Left ventricle myocardium inferior (tissue), 1 donor: ENCODE measurements around the gene CCDC177. TPM values are rescaled to one million over a fixed set of nuclear protein-coding genes. Genes with fewer than 3 reads are reported as not detected.

ENCODE experiments used
- DNase-seq: peaks from one replicate; pipeline ENCODE4 v3.0.0-alpha.2; 2020
- H3K27ac ChIP-seq: fragments of 200-600 bp; replicated peaks from 2 replicates; pipeline ENCODE4 v1.8.0; 2021
- H3K27me3 ChIP-seq: fragments of 200-600 bp; 2 replicates; pipeline ENCODE4 v1.8.0; 2021; ENCODE audit warnings: low read depth
- H3K36me3 ChIP-seq: fragments of 200-600 bp; 2 replicates; pipeline ENCODE4 v1.8.0; 2021
- H3K4me1 ChIP-seq: fragments of 200-600 bp; 2 replicates; pipeline ENCODE4 v1.8.0; 2021
- H3K4me3 ChIP-seq: fragments of 200-600 bp; 2 replicates; pipeline ENCODE4 v1.8.0; 2021; ENCODE audit warnings: mild to moderate bottlenecking, moderate library complexity
- H3K9me3 ChIP-seq: fragments of 200-600 bp; replicated peaks from 2 replicates; pipeline ENCODE4 v1.8.0; 2021
- intact Hi-C: fragments of 100-400 bp; cut with micrococcal nuclease; formaldehyde crosslinking; loops from one replicate; pipeline ENCODE4 v1.11.0; 2022
- long read RNA-seq: library from polyadenylated mRNA; unstranded; transcript quantifications from one replicate; pipeline ENCODE4 v2.0.0, GENCODE V29; 2021
- total RNA-seq: library from RNA; stranded (reverse); fragmentation: NEBNext Ultra II Directional; extraction: Animal tissue kit (Norgen Biotek cat#: 25700); gene quantifications from one replicate; pipeline ENCODE4 v1.2.1, GENCODE V29; 2021
- TF ChIP-seq, protein P1 (sequence below): fragments of 200-600 bp; IDR thresholded peaks from 2 replicates; pipeline ENCODE4 v1.8.0; 2021; ENCODE audit warnings: antibody characterized with exemption, mild to moderate bottlenecking, borderline replicate concordance
- donor health status: DM: no; HTN: yes; CAD: no; lungs with severe emphysema.

CCDC177 gene
- not detected for total RNA-seq
- long read RNA-seq = 0 reads

DNA sequence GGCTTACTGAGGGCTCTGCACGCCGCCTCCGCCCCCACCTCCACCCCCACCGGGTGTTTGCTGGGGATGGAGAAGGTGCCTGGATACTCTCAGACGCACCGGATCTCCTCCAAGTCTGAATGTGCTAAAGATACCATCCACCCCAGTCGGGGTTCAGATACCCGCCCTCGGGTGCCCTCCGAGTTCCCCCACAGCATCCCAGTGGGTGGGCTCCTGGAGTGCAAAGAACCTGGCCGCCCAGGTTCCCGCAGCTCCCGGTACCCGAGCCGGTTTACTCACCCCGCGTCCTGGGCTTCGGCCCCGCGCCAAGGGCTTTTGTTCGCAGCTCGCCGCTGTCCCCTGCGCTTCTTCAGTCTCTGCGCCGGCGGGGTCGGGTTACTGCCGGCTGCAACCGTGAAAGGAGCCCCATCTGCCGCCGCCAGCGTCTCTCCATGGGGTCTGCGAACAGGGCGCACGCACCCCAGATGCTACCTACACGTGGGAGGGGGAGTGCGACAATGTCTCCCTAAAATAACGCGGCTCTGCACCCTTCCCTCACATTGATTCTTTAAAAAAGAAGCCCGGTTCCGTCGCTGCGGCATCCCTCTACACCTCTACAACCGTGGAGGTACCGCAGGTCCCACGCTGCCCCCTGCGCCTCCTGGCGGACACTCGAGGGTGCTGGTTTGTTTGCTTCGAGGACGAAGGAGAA, at the start of gene CCDC177:
TSS of gene CCDC177 (minus strand) at position 609 of the 691 bp plus-strand sequence. CDS start 1,249 bp downstream, outside the sequence.
- Histone ChIP-seq H3K27me3 (peaks cover 97% of the 10 kb centered on the region), H3K36me3 (no peaks in the 10 kb centered on the region), H3K4me1 (peaks cover 36% of the 10 kb centered on the region), H3K9me3 (no peaks in the 10 kb centered on the region), H3K27ac (no peak within 1 kb of the TSS), H3K4me3 (peak within 1 kb of the TSS; percentile 66)
- no peak for DNase-seq
- intact Hi-C loops = no loop called here
- TF ChIP-seq, protein P1, sequence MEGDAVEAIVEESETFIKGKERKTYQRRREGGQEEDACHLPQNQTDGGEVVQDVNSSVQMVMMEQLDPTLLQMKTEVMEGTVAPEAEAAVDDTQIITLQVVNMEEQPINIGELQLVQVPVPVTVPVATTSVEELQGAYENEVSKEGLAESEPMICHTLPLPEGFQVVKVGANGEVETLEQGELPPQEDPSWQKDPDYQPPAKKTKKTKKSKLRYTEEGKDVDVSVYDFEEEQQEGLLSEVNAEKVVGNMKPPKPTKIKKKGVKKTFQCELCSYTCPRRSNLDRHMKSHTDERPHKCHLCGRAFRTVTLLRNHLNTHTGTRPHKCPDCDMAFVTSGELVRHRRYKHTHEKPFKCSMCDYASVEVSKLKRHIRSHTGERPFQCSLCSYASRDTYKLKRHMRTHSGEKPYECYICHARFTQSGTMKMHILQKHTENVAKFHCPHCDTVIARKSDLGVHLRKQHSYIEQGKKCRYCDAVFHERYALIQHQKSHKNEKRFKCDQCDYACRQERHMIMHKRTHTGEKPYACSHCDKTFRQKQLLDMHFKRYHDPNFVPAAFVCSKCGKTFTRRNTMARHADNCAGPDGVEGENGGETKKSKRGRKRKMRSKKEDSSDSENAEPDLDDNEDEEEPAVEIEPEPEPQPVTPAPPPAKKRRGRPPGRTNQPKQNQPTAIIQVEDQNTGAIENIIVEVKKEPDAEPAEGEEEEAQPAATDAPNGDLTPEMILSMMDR = peak; percentile 87

DNA sequence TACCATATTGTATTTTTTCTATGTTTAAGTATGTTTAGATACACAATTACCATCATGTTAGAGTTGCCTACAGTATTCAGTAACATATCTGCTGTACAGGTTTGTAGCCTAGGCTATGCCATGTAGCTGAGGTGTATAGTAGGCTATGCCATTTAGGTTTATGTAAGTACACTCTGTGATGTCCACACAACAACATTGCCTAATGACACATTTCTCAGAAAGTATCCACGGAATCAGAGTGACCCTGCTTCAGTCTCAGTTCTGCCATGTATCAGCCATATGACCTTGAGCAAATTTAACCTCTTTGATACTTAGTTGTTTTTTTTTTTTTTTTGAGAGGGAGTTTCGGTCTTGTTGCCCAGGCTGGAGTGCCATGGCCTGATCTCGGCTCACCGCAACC, 49.5 kb upstream of the CCDC177 start:
- Histone ChIP-seq H3K27ac (no peak overlapping the region), H3K9me3 (no peaks in the 10 kb centered on the region), H3K4me1 (peaks cover 97% of the 10 kb centered on the region), H3K27me3 (no peaks in the 10 kb centered on the region), H3K36me3 (no peaks in the 10 kb centered on the region), H3K4me3 (no peak overlapping the region)
- intact Hi-C loops = no loop called here
- TF ChIP-seq, protein P1 = no peak
- DNase-seq = no peak

DNA sequence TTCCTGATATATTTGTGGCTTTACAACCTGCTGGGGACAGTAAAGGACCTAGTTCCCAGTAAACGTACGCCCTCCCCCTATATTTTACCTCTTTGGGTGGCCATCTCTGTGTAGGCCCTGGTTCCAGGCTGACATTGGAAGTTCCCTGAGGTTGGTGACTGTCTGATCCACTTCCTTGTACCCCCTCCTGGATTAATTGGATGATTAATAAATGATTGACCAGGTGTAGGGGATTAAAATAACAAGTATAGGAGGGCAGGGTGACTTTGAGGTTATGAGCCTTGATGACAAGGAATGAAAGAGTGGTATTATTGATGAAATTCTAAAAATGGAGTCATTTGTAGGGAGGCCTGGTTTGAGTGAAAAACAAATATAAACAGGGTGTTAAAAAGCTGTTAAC, 46.3 kb upstream of the CCDC177 start:
- Histone ChIP-seq H3K27ac (no peak overlapping the region), H3K4me3 (no peak overlapping the region), H3K9me3 (no peaks in the 10 kb centered on the region), H3K27me3 (no peaks in the 10 kb centered on the region), H3K4me1 (peaks cover 98% of the 10 kb centered on the region), H3K36me3 (no peaks in the 10 kb centered on the region)
- no peak for DNase-seq
- TF ChIP-seq, protein P1 = no peak
- intact Hi-C loops = no loop called here

DNA sequence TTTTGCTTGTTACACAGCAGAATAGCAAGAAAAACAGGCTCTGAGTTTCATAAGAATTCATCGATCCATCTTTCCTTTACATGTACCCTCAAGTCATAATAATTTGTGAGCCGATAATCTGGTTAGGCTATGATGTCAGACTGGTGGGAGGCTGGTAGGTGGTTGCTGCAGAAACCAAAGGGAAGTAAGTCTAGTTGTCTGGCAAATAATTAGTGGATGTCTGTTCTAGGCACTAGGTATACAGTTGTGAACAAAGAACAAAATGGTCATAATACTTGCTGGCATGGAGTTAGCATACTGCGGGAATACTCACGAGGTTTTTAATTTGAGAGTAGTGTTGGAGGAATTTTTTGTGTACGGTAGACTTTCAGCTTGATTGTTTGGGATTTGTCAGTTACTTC, 45.5 kb upstream of the CCDC177 start:
- Histone ChIP-seq H3K36me3 (no peaks in the 10 kb centered on the region), H3K9me3 (no peaks in the 10 kb centered on the region), H3K4me3 (no peak overlapping the region), H3K4me1 (peaks cover 98% of the 10 kb centered on the region), H3K27me3 (no peaks in the 10 kb centered on the region), H3K27ac (no peak overlapping the region)
- intact Hi-C loops = no loop called here
- DNase-seq = no peak
- TF ChIP-seq, protein P1 = no peak

DNA sequence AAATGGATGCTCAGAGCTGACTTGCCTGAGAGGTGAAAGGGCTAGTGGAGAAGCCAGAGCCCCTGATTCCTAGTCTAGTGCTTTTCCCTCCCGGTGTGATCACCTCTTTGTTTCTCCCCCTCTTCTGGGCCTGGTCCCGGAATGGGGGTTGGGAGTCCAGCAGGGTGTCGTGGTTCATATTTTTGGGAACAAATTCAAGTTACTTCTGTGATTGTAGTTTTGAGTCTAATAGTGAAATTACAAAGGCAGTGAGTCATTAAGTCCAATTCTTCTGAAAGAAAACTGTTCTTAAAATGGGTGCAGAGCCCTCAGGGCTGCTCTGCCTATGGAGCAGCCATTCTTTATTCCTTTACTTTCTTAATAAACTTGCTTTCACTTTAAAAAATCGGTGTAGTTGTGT, 44.3 kb upstream of the CCDC177 start:
- no peaks in the 10 kb centered on the region for H3K36me3 ChIP-seq
- peaks cover 98% of the 10 kb centered on the region for H3K4me1 ChIP-seq
- H3K27ac ChIP-seq = peak overlapping the region; percentile 4
- intact Hi-C loops = no loop called here
- H3K9me3 ChIP-seq = no peaks in the 10 kb centered on the region
- H3K27me3 ChIP-seq = no peaks in the 10 kb centered on the region
- no peak overlapping the region for H3K4me3 ChIP-seq
- TF ChIP-seq, protein P1 = no peak
- no peak for DNase-seq
